Sciatic nerve (tissue), 2 donors: Measurements from ENCODE around the gene ABLIM3. TPM values are rescaled to one million over a fixed set of nuclear protein-coding genes. Genes with fewer than 3 reads are reported as not detected.

Experiments used
- ATAC-seq: fragments of 200-7000 bp; cut with Tn5 transposase; one replicate; pipeline ENCODE4 v1.9.1; 2020; ENCODE audit warnings: mild to moderate bottlenecking, moderate library complexity
- DNase-seq: peaks from one replicate; pipeline ENCODE4 v3.0.0-alpha.2; 2020; ENCODE audit warnings: low spot score
- intact Hi-C: fragments of 100-400 bp; cut with DNase I; formaldehyde crosslinking; loops from one replicate; pipeline ENCODE4 v1.14.2; 2022
- total RNA-seq: library from RNA; stranded (reverse); fragmentation: NEBNext Ultra II Directional; extraction: Animal tissue kit (Norgen Biotek cat#: 25700); gene quantifications from one replicate; pipeline ENCODE4 v1.2.1, GENCODE V29; 2021
- donor health status: DM: no; HTN: no; CAD: no.
- donor health status: DM: no; HTN: no; CAD: no.

Gene ABLIM3
- total RNA-seq, 1 donor from 2014 or later, result 67.6 TPM

- intact Hi-C loops, result no loop called here
- DNase-seq, result no peak
- no peak for ATAC-seq
These were observed 142.6 kb downstream of the ABLIM3 start for GRCh38 chr5:149283626-149284480.

GRCh38 chr5:149284501-149284900, 143.2 kb downstream of the ABLIM3 start:
- intact Hi-C loops, result no loop called here
- DNase-seq (no peak), ATAC-seq (peak; percentile 92)

GRCh38 chr5:149285153-149285552, 143.9 kb downstream of the ABLIM3 start:
- no peak for ATAC-seq
- DNase-seq, result no peak
- intact Hi-C loops, result no loop called here

- intact Hi-C loops, result no loop called here
- ATAC-seq (peak; percentile 13), DNase-seq (no peak)
These were observed 147.1 kb downstream of the ABLIM3 start for GRCh38 chr5:149288436-149288835.

GRCh38 chr5:149289301-149289700, 148.0 kb downstream of the ABLIM3 start:
- DNase-seq (no peak), ATAC-seq (no peak)
- intact Hi-C loops, result no loop called here

- DNase-seq (no peak), ATAC-seq (no peak)
- intact Hi-C loops, result no loop called here
These were observed 153.9 kb downstream of the ABLIM3 start for GRCh38 chr5:149294872-149295829.

- DNase-seq (no peak), ATAC-seq (no peak)
- intact Hi-C loops, result no loop called here
These were observed 156.2 kb downstream of the ABLIM3 start for GRCh38 chr5:149297340-149298025.

GRCh38 chr5:149298163-149298562, 156.9 kb downstream of the ABLIM3 start:
- ATAC-seq, result no peak
- no peak for DNase-seq
- intact Hi-C loops, result no loop called here

- intact Hi-C loops, result no loop called here
- ATAC-seq (peak; percentile 24), DNase-seq (no peak)
These were observed 157.6 kb downstream of the ABLIM3 start for GRCh38 chr5:149298842-149299404.

GRCh38 chr5:149299451-149300054, 158.3 kb downstream of the ABLIM3 start:
- intact Hi-C loops, result no loop called here
- no peak for DNase-seq
- peak; percentile 61 for ATAC-seq

- no peak for DNase-seq
- ATAC-seq, result no peak
- intact Hi-C loops, result no loop called here
These were observed 159.1 kb downstream of the ABLIM3 start for GRCh38 chr5:149300441-149300840.

GRCh38 chr5:149301049-149301743, 159.9 kb downstream of the ABLIM3 start:
- intact Hi-C loops, result no loop called here
- DNase-seq (no peak), ATAC-seq (no peak)

GRCh38 chr5:149301744-149302380, 160.6 kb downstream of the ABLIM3 start:
- intact Hi-C loops, result no loop called here
- no peak for ATAC-seq
- DNase-seq, result no peak

- no peak for ATAC-seq
- no peak for DNase-seq
- intact Hi-C loops, result no loop called here
These were observed 161.3 kb downstream of the ABLIM3 start for GRCh38 chr5:149302641-149303040.

- intact Hi-C loops, result no loop called here
- DNase-seq (no peak), ATAC-seq (no peak)
These were observed 161.9 kb downstream of the ABLIM3 start for GRCh38 chr5:149303210-149303609.

GRCh38 chr5:149304195-149305078, 163.1 kb downstream of the ABLIM3 start:
- intact Hi-C loops, result no loop called here
- DNase-seq (no peak), ATAC-seq (no peak)

GRCh38 chr5:149309354-149309753, 168.1 kb downstream of the ABLIM3 start:
- intact Hi-C loops, result no loop called here
- DNase-seq (no peak), ATAC-seq (no peak)
